Islet of Langerhans (tissue), 1 donor: ENCODE measurements around the gene HNF1B.
"Not testable (repeated sequence)": the region's sequence is repeated elsewhere in the genome, so short reads cannot be mapped to it uniquely, and the experiment has no call there.

ENCODE experiments used
- FAIRE-seq: peaks from one replicate; lab custom pipeline; 2011; peaks lifted over from hg19 to GRCh38; lab: Jason Lieb, UNC

Gene HNF1B

GRCh38 chr17:37744961-37745800 is at the start of gene HNF1B:
Gene HNF1B, minus strand, starts transcription at chr17:37745059. Its CDS starts 175 bp downstream, at chr17:37744884.
- no peak for FAIRE-seq

- FAIRE-seq: no peak
Observed at GRCh38 chr17:37792787-37793186, 47.9 kb upstream of the HNF1B start.

- FAIRE-seq: no peak
Observed at GRCh38 chr17:37791447-37792399, 46.9 kb upstream of the HNF1B start.

GRCh38 chr17:37789771-37790541 is 45.1 kb upstream of the HNF1B start:
- FAIRE-seq: no peak

GRCh38 chr17:37789021-37789565 is 44.2 kb upstream of the HNF1B start:
- no peak for FAIRE-seq

- no peak for FAIRE-seq
Observed at GRCh38 chr17:37788526-37788925, 43.7 kb upstream of the HNF1B start.

- FAIRE-seq: no peak
Observed at GRCh38 chr17:37787055-37787757, 42.3 kb upstream of the HNF1B start.

GRCh38 chr17:37786481-37786880 is 41.6 kb upstream of the HNF1B start:
- FAIRE-seq: no peak

- FAIRE-seq: not testable (repeated sequence)
Observed at GRCh38 chr17:37782460-37782859, 37.6 kb upstream of the HNF1B start.

GRCh38 chr17:37781451-37781850 is 36.6 kb upstream of the HNF1B start:
- FAIRE-seq: no peak

- FAIRE-seq: no peak
Observed at GRCh38 chr17:37779554-37779953, 34.7 kb upstream of the HNF1B start.

GRCh38 chr17:37774504-37774903 is 29.6 kb upstream of the HNF1B start:
- no peak for FAIRE-seq

- FAIRE-seq: no peak
Observed at GRCh38 chr17:37772982-37773381, 28.1 kb upstream of the HNF1B start.

- FAIRE-seq: no peak
Observed at GRCh38 chr17:37770631-37771518, 26.0 kb upstream of the HNF1B start.

- no peak for FAIRE-seq
Observed at GRCh38 chr17:37769050-37769449, 24.2 kb upstream of the HNF1B start.

GRCh38 chr17:37768438-37768837 is 23.6 kb upstream of the HNF1B start:
- FAIRE-seq: no peak

- FAIRE-seq: no peak
Observed at GRCh38 chr17:37766971-37767370, 22.1 kb upstream of the HNF1B start.

- FAIRE-seq: no peak
Observed at GRCh38 chr17:37764383-37764782, 19.5 kb upstream of the HNF1B start.

GRCh38 chr17:37762666-37763065 is 17.8 kb upstream of the HNF1B start:
- no peak for FAIRE-seq

- FAIRE-seq: no peak
Observed at GRCh38 chr17:37761961-37762360, 17.1 kb upstream of the HNF1B start.
